ENCODE results near the gene BASP1.
A peak's percentile ranks its signal among the peaks of the same experiment; 100 is the strongest.

Gene BASP1

GRCh38 chr5:17217493-17218352 lies at the start of gene BASP1:
Gene BASP1, plus strand, starts transcription at chr5:17217631. Its CDS starts 57,586 bp downstream, at chr5:17275217.
- peak within 1 kb of the TSS; percentile 72 for H3K27ac ChIP-seq
- H3K36me3 ChIP-seq (ENCODE audit: insufficient read depth, low read length), result peaks cover 37% of the 10 kb centered on the region
- H3K4me3 ChIP-seq, result peak within 1 kb of the TSS; percentile 97
- H3K9me3 ChIP-seq (ENCODE audit: low read depth, low read length), result no peaks in the 10 kb centered on the region
- TF ChIP-seq FOXP2 (optimal IDR thresholded peaks at IDR 0.05; ENCODE audit: control extremely low read depth, extremely low read length, insufficient read depth) (no peak), EZH2 (IDR thresholded peaks at IDR 0.05) (no peak), POLR2AphosphoS5 (IDR thresholded peaks at IDR 0.05; ENCODE audit: borderline replicate concordance, low read depth, low read length) (peak; percentile 70; the same call in 1 of the 2 replicates)
- peak within 1 kb of the TSS; percentile 89 for H3K9ac ChIP-seq (ENCODE audit: insufficient read length)
- no peak for DNase-seq (ENCODE audit: low read depth, low spot score)

- Histone ChIP-seq H3K9me3 (ENCODE audit: low read depth, low read length) (no peaks in the 10 kb centered on the region; the same call in 1 of the 2 replicates), H3K36me3 (ENCODE audit: insufficient read depth, low read length) (peaks cover 3% of the 10 kb centered on the region; the same call in 1 of the 2 replicates), H3K27ac (peak overlapping the region; percentile 95), H3K9ac (ENCODE audit: insufficient read length) (peak overlapping the region; percentile 4), H3K4me3 (peak overlapping the region; percentile 62)
- DNase-seq (ENCODE audit: low read depth, low spot score), result peak; percentile 88
- TF ChIP-seq EZH2 (IDR thresholded peaks at IDR 0.05) (no peak), POLR2AphosphoS5 (IDR thresholded peaks at IDR 0.05; ENCODE audit: borderline replicate concordance, low read depth, low read length) (no peak; the same call in 1 of the 2 replicates), FOXP2 (optimal IDR thresholded peaks at IDR 0.05; ENCODE audit: control extremely low read depth, extremely low read length, insufficient read depth) (peak; percentile 81)
These were observed 47.9 kb upstream of the BASP1 start for GRCh38 chr5:17169507-17169906.

GRCh38 chr5:17172791-17173190 lies 44.6 kb upstream of the BASP1 start:
- Histone ChIP-seq H3K4me3 (0 out of 2 replicates have a peak overlapping the region, but pooled peaks have one; percentile 13), H3K27ac (peak overlapping the region; percentile 92), H3K9ac (ENCODE audit: insufficient read length) (peak overlapping the region; percentile 35), H3K36me3 (ENCODE audit: insufficient read depth, low read length) (peaks cover 3% of the 10 kb centered on the region), H3K9me3 (ENCODE audit: low read depth, low read length) (no peaks in the 10 kb centered on the region; the same call in 1 of the 2 replicates)
- DNase-seq (ENCODE audit: low read depth, low spot score), result no peak
- no peak for TF ChIP-seq EZH2 (IDR thresholded peaks at IDR 0.05)
- TF ChIP-seq POLR2AphosphoS5 (IDR thresholded peaks at IDR 0.05; ENCODE audit: borderline replicate concordance, low read depth, low read length), result no peak
- TF ChIP-seq FOXP2 (optimal IDR thresholded peaks at IDR 0.05; ENCODE audit: control extremely low read depth, extremely low read length, insufficient read depth), result no peak

- H3K36me3 ChIP-seq (ENCODE audit: insufficient read depth, low read length), result peaks cover 3% of the 10 kb centered on the region
- no peak overlapping the region for H3K9ac ChIP-seq (ENCODE audit: insufficient read length)
- no peak for TF ChIP-seq FOXP2 (optimal IDR thresholded peaks at IDR 0.05; ENCODE audit: control extremely low read depth, extremely low read length, insufficient read depth)
- TF ChIP-seq POLR2AphosphoS5 (IDR thresholded peaks at IDR 0.05; ENCODE audit: borderline replicate concordance, low read depth, low read length), result no peak
- TF ChIP-seq EZH2 (IDR thresholded peaks at IDR 0.05), result no peak
- H3K4me3 ChIP-seq, result no peak overlapping the region
- no peaks in the 10 kb centered on the region; the same call in 1 of the 2 replicates for H3K9me3 ChIP-seq (ENCODE audit: low read depth, low read length)
- H3K27ac ChIP-seq, result peak overlapping the region; percentile 9; the same call in 1 of the 2 replicates
- DNase-seq (ENCODE audit: low read depth, low spot score), result no peak
These were observed 42.5 kb upstream of the BASP1 start for GRCh38 chr5:17174965-17175364.

GRCh38 chr5:17177501-17178372 lies 39.7 kb upstream of the BASP1 start:
- Histone ChIP-seq H3K9ac (ENCODE audit: insufficient read length) (no peak overlapping the region), H3K9me3 (ENCODE audit: low read depth, low read length) (no peaks in the 10 kb centered on the region), H3K36me3 (ENCODE audit: insufficient read depth, low read length) (peaks cover 2% of the 10 kb centered on the region), H3K27ac (peak overlapping the region; percentile 52), H3K4me3 (no peak overlapping the region)
- TF ChIP-seq FOXP2 (optimal IDR thresholded peaks at IDR 0.05; ENCODE audit: control extremely low read depth, extremely low read length, insufficient read depth) (no peak), POLR2AphosphoS5 (IDR thresholded peaks at IDR 0.05; ENCODE audit: borderline replicate concordance, low read depth, low read length) (no peak), EZH2 (IDR thresholded peaks at IDR 0.05) (no peak)
- DNase-seq (ENCODE audit: low read depth, low spot score), result no peak

GRCh38 chr5:17178373-17178675 lies 39.1 kb upstream of the BASP1 start:
- peak overlapping the region; percentile 52 for H3K27ac ChIP-seq
- H3K9me3 ChIP-seq (ENCODE audit: low read depth, low read length), result no peaks in the 10 kb centered on the region
- H3K36me3 ChIP-seq (ENCODE audit: insufficient read depth, low read length), result no peaks in the 10 kb centered on the region; the same call in 1 of the 2 replicates
- no peak overlapping the region for H3K4me3 ChIP-seq
- H3K9ac ChIP-seq (ENCODE audit: insufficient read length), result no peak overlapping the region
- DNase-seq (ENCODE audit: low read depth, low spot score), result no peak
- TF ChIP-seq POLR2AphosphoS5 (IDR thresholded peaks at IDR 0.05; ENCODE audit: borderline replicate concordance, low read depth, low read length), result no peak
- no peak for TF ChIP-seq FOXP2 (optimal IDR thresholded peaks at IDR 0.05; ENCODE audit: control extremely low read depth, extremely low read length, insufficient read depth)
- no peak for TF ChIP-seq EZH2 (IDR thresholded peaks at IDR 0.05)

- Histone ChIP-seq H3K9ac (ENCODE audit: insufficient read length) (peak overlapping the region; percentile 15), H3K36me3 (ENCODE audit: insufficient read depth, low read length) (no peaks in the 10 kb centered on the region; the same call in 1 of the 2 replicates), H3K9me3 (ENCODE audit: low read depth, low read length) (no peaks in the 10 kb centered on the region), H3K4me3 (no peak overlapping the region), H3K27ac (peak overlapping the region; percentile 51)
- DNase-seq (ENCODE audit: low read depth, low spot score), result no peak
- TF ChIP-seq EZH2 (IDR thresholded peaks at IDR 0.05) (no peak), FOXP2 (optimal IDR thresholded peaks at IDR 0.05; ENCODE audit: control extremely low read depth, extremely low read length, insufficient read depth) (no peak), POLR2AphosphoS5 (IDR thresholded peaks at IDR 0.05; ENCODE audit: borderline replicate concordance, low read depth, low read length) (no peak)
These were observed 37.0 kb upstream of the BASP1 start for GRCh38 chr5:17180330-17180843.
